DOHH2 (cell line): Measurements from ENCODE around the gene ANO6.

Source experiments
- CTCF ChIP-seq: fragments of 200-600 bp; sonication (generic); IDR thresholded peaks from one replicate; pipeline ENCODE4 v1.5.1; 2014; ENCODE audit warnings: antibody characterized with exemption, mild to moderate bottlenecking, low read depth, low read length; ENCODE audit not compliant: poor library complexity, severe bottlenecking
- EZH2phosphoT487 ChIP-seq: fragments of 200-600 bp; sonication (generic); IDR thresholded peaks from 2 replicates; pipeline ENCODE4 v1.6.1; 2017; ENCODE audit warnings: borderline replicate concordance, mild to moderate bottlenecking, antibody characterized with exemption, low read length, moderate library complexity, mixed read lengths

GRCh38 chr12:45232146-45232755 is 16.4 kb downstream of the ANO6 start:
- TF ChIP-seq CTCF: no peak
- no peak for TF ChIP-seq EZH2phosphoT487
